Breast epithelium (tissue), 3 donors: ENCODE measurements around the gene CIB4.

ENCODE experiments used
- POLR2A ChIP-seq: fragments of 450-650 bp; IDR thresholded peaks from one replicate; pipeline ENCODE4 v1.6.1; 2016; ENCODE audit warnings: antibody characterized with exemption, mild to moderate bottlenecking, moderate library complexity
- POLR2AphosphoS5 ChIP-seq, 3 donors: sonication (generic); formaldehyde crosslinking; IDR thresholded peaks; one replicate each; pipeline ENCODE4 v1.6.1; 2017; ENCODE audit warnings: antibody characterized with exemption in 3 of 3
- TF ChIP-seq, protein P1 (sequence below), 3 donors: fragments of 450-650 bp; IDR thresholded peaks; one replicate each; pipeline ENCODE4 v1.5.1; 2016 to 2017; ENCODE audit warnings: antibody characterized with exemption in 3 of 3, mild to moderate bottlenecking in 3 of 3, moderate library complexity in 3 of 3

DNA sequence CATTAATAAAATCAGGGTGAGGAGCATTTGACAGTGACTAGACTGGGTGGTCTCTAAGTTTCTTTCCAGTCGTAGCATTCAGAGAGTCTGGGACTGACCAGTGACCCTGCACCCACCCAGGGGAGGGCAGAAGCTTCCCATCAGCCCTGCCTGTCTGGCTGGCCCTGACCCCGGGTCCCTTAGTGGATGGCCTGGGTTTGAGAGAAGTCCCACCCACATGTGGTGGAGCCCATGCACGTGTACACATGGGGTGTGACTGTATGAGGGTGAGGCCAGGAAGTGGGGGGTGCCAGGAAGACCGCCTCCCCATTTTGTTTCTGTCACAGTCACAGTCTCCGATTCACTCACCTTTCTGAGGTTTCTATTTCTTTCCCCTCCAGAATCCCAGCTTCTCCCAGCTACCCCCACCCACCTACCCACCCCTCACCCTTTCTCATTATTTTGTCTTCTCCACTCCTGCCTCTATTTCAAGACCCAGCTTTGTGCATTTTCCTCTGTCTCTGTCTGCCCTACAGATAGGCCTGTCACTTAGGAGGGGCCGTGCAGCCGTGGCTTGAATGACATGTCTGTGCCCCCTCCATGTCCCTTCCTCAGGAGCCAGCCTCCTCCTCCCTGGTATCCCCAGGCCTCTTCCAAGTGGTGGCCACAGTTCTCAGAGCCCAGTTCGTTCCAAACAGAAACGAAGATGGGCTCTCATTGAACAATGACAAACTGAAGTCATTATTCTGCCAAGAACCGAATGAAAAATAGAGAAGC, 13.6 kb downstream of the CIB4 start:
- TF ChIP-seq, protein P1, sequence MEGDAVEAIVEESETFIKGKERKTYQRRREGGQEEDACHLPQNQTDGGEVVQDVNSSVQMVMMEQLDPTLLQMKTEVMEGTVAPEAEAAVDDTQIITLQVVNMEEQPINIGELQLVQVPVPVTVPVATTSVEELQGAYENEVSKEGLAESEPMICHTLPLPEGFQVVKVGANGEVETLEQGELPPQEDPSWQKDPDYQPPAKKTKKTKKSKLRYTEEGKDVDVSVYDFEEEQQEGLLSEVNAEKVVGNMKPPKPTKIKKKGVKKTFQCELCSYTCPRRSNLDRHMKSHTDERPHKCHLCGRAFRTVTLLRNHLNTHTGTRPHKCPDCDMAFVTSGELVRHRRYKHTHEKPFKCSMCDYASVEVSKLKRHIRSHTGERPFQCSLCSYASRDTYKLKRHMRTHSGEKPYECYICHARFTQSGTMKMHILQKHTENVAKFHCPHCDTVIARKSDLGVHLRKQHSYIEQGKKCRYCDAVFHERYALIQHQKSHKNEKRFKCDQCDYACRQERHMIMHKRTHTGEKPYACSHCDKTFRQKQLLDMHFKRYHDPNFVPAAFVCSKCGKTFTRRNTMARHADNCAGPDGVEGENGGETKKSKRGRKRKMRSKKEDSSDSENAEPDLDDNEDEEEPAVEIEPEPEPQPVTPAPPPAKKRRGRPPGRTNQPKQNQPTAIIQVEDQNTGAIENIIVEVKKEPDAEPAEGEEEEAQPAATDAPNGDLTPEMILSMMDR (IDR thresholded peaks at IDR 0.05) = no peak
- TF ChIP-seq POLR2A = no peak
- TF ChIP-seq POLR2AphosphoS5 (IDR thresholded peaks at IDR 0.05) = no peak
